Inferior parietal cortex (tissue), 1 donor: ENCODE results near the gene TMEM95.
"Not testable (repeated sequence)": the region's sequence is repeated elsewhere in the genome, so short reads cannot be mapped to it uniquely, and the experiment has no call there.

Experiments
- DNase-seq: peaks from one replicate; pipeline ENCODE4 v3.0.0-alpha.2; 2016; ENCODE audit errors: extremely low spot score

The TMEM95 gene

DNA sequence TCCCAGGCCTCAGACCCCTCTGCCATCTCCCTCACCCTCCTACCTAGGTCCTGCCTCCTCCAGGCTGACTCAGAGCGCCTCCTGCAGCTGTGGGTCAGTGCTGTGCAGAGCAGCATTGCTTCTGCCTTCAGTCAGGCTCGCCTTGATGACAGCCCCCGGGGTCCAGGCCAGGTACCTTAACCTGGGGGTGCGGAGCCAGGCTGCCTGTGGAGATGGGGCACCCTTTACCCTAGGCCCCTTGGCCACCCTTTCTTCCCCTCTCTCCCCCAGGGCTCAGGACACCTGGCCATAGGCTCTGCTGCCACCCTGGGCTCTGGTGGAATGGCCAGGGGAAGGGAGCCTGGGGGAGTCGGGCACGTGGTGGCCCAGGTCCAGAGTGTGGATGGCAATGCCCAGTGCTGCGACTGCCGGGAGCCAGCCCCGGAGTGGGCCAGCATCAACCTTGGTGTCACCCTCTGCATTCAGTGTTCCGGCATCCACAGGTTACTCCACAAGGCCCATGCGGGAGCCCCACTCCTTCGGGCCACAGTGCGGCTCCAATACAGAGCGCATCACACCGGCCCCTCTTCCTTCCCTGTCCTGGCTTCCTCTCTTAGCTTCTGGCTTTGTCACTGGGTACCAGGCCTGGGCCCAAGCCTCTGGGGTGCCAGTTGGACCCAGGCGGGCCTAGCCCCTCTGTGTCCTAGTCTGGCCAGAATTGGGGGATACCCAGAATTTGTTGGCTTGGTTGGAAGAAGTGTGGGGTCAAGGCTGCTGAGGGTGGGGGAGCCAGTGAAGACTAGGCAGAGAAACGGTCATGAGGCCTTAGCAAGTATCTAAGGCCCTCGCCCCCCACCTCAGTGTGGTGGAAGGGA is 8.0 kb upstream of the TMEM95 start:
- no peak for DNase-seq

DNA sequence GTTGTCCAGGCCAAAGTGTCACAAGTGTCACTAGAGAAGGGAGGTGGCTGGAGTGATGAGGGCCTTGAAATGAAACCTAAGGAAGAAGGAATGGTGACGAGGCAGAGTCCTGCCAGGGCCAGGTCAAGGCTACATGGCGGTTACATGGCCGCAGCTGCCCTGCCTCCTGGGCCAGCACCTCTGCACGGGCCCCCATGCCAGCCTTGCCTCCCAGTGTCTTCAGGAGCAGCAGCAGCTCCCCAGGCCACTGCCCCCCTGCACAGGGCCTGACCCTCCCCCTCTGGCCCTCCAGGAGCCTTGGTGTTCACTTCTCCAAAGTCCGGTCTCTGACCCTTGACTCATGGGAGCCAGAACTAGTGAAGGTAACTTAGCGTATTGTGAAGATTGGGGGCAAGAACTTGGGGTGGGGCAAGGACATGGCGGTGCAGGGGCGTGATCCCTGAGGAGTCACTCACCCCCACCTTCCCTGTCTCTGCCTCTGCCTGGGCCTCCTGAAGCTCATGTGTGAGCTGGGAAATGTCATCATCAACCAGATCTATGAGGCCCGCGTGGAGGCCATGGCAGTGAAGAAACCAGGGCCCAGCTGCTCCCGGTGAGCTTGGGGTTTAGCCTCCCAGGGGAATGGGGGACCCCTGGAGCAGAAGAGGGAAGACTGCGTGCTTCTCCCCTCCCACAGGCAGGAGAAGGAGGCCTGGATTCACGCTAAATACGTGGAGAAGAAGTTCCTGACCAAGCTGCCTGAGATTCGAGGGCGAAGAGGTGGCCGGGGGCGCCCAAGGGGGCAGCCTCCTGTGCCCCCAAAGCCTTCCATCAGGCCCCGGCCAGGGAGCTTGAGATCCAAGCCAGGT is 7.1 kb upstream of the TMEM95 start:
- DNase-seq, result no peak

- no peak for DNase-seq
Observed at GRCh38 chr17:7348478-7349242, 6.3 kb upstream of the TMEM95 start.

DNA sequence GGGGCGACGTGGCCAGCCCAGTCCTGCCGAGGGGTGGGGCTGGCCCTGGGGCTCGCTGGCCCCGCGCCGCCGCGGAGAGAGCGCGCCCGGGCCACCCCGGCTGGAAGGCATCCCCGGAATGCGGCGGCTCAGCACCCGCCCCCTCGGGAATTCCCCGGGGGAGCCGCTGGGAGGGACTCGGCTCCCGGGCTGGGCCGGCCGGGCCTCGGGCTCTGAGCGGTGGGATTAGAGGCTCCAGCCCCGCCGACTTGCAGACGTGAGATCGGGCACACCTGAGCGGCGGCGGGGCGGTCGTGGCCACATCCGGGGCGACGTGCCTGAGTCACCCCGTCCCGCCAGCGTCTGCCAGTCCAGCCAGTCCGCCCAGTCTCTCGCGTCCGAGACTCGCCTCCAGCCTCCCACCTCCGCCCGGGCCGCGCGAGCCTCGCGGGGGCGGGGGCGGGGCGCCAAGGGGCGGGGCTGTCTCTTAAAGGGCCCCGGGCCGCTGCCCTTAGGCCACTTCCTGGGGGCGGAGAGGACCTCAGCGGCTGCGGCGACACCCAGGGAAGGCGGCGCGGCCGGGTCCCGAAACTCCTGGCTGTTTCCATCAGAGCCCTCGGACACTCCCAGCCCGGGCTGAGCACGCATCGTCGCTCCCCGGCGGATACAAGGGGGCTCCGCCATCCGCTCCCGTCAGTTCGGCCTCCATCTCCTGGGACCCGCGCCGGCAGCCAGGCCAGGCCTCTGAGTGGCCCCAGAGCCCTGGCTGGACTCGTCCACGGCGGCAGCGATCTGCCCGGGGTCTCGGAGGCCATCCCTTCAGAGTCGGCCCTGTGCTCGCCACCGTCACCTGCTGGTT is 3.1 kb upstream of the TMEM95 start, which contains the start of gene KCTD11:
KCTD11 (plus strand) TSS at position 498 of the 838 bp plus-strand sequence.
- peak; percentile 72 for DNase-seq

DNA sequence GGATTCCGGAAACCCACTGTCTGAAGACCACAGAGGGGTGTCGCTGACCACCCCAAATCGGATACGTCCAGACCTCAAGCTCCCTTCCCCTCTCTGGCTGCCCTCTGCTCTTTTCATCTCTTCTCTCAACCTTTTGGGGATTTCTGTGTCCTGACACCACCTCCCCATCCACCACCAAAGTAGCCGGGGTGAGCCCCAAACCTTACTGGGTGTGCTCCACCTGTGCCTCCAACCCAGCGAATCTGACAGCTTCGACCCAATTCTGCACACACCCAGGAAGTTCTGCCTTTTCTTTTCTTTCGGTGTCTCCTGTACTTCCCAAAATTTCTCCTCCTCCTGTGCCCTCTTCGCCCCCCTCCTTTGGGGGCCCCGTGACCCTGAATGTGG is 2.5 kb upstream of the TMEM95 start:
- DNase-seq, result no peak

DNA sequence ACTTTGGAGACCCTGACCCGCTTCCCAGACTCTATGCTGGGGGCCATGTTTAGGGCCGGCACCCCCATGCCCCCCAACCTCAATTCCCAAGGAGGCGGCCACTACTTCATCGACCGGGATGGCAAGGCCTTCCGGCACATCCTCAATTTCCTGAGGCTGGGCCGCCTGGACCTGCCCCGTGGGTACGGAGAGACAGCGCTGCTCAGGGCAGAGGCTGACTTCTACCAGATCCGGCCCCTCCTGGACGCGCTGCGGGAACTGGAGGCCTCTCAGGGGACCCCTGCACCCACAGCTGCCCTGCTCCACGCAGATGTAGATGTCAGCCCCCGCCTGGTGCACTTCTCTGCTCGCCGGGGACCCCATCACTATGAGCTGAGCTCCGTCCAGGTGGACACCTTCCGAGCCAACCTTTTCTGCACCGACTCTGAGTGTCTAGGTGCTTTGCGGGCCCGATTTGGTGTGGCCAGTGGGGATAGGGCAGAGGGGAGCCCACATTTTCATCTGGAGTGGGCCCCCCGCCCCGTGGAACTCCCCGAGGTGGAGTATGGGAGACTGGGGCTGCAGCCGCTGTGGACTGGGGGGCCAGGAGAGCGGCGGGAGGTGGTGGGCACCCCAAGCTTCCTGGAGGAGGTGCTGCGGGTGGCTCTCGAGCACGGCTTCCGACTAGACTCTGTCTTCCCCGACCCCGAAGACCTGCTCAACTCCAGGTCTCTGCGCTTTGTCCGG is 1.9 kb upstream of the TMEM95 start:
- DNase-seq, result no peak

GRCh38 chr17:7354262-7354843 is 603 bp upstream of the TMEM95 start:
- DNase-seq, result peak; percentile 4

DNA sequence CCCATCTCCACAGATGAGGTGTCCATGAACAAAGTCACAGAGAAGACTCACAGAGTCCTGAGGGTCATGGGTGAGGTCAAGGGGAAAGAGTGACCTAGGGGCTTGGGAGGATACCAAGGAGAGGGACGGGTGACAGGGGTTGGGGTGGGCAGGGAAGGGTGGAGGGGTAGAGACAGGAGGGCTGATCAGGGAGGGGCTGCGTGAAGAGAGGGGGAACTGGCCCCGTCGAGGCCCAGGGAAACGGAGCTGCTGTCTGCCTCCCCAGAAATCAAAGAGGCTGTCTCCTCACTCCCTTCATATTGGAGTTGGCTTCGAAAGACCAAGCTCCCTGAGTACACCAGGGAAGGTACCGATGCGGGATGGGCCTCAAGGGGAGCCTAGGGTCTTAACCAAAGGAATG is 617 bp downstream of the TMEM95 start:
- DNase-seq, result no peak

GRCh38 chr17:7356072-7356549 is 1.2 kb downstream of the TMEM95 start:
- peak; percentile 64 for DNase-seq

DNA sequence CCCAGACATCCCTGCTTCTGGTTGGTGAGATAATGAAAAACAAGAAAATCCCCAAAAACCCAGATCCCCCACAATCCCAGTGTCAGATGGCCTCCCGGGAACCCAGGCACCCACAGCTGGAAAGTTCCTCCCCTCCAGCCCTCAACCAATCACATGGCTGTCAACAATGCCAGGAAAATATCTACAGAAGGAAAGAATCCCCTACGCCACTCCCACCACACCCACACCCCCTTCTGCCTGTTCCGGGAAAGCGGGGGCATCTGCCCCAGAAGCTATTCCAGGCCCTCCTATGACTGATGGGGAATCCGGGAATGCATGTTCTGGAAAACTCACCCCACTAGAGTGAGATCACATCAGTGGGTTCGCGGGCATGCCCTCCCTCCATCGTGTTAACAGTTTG is 1.8 kb downstream of the TMEM95 start:
- DNase-seq, result no peak

DNA sequence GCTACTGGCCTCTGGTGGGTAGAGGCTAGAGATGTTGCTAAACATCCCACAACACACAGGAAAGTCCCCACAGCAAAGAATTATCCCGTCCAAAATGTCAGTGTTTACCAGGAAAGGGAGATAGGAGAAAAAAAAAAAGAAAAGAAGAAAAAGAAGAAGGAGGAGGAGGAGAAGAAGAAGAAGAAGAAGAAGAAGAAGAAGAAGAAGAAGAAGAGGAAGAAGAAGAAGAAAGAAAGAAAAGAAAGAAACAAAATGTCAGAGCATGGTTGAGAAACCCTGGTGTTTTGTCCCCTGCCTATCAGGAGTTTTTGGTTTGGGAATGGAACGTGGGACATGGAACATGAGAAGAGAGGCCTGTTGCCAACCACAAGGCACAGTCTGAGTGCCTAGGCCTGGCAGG is 2.4 kb downstream of the TMEM95 start:
- no peak for DNase-seq

GRCh38 chr17:7361906-7362305 is 7.0 kb downstream of the TMEM95 start:
- no peak for DNase-seq

GRCh38 chr17:7363311-7363710 is 8.4 kb downstream of the TMEM95 start:
- no peak for DNase-seq

GRCh38 chr17:7365963-7366362 is 11.0 kb downstream of the TMEM95 start:
- not testable (repeated sequence) for DNase-seq

DNA sequence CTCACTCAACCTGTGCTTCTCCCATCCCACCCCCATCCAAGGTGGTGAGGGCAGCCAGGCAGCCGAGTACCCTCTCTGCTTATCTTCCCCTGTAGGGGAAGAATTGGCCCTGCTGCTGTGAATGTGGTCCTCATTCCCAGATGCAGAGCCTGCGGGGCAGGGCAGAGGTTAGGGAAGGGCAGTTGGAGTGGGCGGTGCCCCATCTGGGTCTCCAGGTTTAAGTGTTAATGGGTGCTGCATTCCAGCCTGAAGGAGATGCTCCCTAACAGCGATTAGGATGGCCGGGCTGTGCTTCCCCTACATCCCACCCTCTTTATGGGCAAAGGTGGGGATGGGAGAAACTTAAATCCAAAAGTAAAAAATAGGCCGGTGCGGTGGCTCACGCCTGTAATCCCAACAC is 12.1 kb downstream of the TMEM95 start:
- DNase-seq, result no peak

DNA sequence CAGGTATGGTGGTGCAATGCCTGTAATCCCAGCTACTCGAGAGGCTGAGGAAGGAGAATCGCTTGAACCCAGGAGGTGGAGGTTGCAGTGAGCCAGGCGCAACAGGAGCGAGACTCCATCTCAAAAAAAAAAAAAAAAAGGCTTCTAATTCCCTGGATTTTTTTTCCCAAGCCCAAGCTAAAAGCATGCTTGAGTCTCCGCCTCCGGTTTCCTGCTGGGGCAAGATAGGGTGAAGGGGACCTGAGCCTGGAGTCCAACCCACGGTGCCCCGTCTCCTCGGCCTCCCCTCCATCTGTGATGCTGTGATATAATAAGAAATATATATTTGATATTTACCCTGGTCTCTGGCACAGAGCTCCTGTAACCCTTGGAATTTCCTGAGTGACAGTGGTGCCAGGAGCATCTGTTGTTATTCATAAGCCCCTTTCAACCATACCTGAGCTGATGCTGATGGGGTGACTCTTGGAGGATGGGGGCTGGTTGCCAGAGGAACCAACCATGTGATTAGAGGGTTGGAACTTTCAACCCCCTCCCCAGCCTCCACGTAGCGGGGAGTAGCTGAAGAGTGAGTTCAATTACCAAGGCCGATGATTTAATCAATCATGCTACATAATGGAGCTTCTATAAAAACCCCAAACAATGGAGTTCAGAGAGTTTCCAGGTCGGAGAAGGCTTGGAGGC is 13.1 kb downstream of the TMEM95 start:
- no peak for DNase-seq

DNA sequence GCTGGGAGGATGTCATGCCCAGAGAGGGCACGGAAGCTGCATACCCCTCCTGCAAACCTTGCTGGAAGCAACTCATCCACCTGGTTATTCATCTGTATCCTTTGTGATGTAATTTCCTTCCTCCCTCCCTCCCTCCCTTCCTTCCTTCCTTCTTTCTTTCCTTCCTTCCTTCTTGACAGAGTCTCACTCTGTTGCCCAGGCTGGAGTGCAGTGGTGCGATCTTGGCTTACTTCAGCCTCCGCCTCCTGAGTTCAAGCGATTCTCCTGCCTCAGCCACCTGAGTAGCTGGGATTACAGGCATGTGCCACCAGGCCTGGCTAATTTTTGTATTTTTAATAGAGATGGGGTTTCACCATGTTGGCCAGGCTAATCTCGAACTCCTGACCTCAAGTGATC is 13.6 kb downstream of the TMEM95 start:
- not testable (repeated sequence) for DNase-seq

DNA sequence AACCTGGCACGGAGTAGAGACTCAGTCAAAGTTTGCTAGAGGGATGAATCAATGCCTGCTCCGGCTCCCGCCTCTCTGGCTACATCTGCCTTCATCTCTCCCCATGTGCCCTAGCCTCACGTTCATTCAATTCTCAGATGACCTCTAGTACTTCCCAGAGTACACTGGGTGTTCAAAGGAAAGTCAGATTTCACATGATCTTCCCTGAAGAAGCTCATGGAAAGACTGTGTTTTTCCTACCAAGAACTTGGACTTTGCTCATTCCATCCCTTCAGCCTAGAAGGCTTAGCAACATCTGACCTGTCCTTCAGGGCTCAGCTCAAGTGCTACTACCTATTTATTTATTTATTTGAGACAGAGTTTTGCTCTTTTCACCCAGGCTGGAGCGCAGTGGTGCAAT is 14.9 kb downstream of the TMEM95 start:
- DNase-seq, result no peak

GRCh38 chr17:7370853-7371252 is 15.9 kb downstream of the TMEM95 start:
- no peak for DNase-seq
